Hepatocyte (in vitro differentiated cells): ENCODE data around the gene ADAMTSL1.

Experiments used
- CTCF ChIP-seq: fragments of 200-600 bp; sonication (generic); IDR thresholded peaks from 2 replicates; pipeline ENCODE4 v1.5.1; 2016; ENCODE audit warnings: antibody characterized with exemption, mild to moderate bottlenecking; ENCODE audit not compliant: poor library complexity
- EZH2 ChIP-seq: fragments of 200-600 bp; sonication (generic); IDR thresholded peaks from 2 replicates; pipeline ENCODE4 v1.6.1; 2016; ENCODE audit warnings: antibody characterized with exemption, mild to moderate bottlenecking, borderline replicate concordance

DNA sequence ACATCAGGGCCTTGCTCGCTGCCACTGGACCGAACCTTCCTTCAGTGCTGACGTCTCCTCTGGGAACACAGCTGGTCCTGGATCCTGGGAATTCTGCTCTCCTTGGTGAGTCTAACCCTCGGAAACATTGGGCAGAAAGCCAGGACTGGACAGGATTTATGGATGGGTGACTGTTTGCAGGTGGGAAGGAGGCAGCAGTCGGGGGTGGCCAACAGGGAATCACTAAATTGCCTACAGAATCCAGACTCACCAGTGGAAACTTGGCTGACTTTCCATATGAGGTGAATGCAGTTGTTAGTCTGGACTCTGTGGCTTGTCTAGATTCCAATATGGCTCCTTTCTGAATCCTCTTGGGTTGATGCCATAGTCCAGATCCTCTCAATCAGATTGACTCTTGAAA, 355.9 kb downstream of the ADAMTSL1 start:
- no peak for TF ChIP-seq CTCF
- no peak for TF ChIP-seq EZH2
